ENCODE measurements around the gene PRXL2C.

DNA sequence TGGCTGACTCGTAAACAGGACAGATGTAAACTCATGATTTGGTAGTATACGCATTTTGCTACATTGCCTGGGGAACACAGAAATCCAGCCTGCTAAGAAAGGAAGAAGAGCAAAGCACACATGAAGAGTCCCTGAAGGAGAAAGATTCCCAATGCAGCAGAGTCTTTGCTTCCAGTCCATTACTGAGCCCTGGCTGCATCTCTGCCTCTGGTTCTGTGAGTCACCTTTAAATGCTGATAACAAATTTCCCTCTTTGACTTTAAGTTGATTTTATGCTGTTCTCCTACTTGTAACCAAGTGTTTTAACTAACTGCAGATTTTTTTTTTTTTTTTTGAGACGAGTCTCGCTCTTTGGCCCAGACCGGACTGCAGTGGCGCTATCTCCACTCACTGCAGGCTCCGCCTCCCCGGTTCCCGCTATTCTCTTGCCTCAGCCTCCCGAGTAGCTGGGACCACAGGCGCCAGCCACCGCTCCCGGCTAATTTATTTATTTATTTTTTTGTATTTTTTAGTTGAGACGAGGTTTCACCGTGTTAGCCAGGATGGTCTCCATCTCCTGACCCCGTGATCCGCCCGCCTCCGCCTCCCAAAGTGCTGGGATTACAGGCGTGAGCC lies 8.5 kb upstream of the PRXL2C start:
- TF ChIP-seq CTCF (IDR thresholded peaks at IDR 0.05) (no peak), POLR2AphosphoS5 (IDR thresholded peaks at IDR 0.05; ENCODE audit: insufficient read depth in 1 of 2, low read depth in 1 of 2) (no peak), POLR2A (IDR thresholded peaks at IDR 0.05) (no peak)

Data from vagina (tissue), 2 donors.